GM18868 (cell line): ENCODE results near the gene ST3GAL3.

Source experiments
- ATAC-seq: cut with Tn5 transposase; IDR thresholded peaks from one replicate; pipeline ENCODE4 v1.9.1; 2021; ENCODE audit warnings: mild to moderate bottlenecking, moderate library complexity; ENCODE audit not compliant: unreplicated experiment

The ST3GAL3 gene

GRCh38 chr1:43975249-43975961 is 268.1 kb downstream of the ST3GAL3 start:
- ATAC-seq, result no peak

- ATAC-seq, result no peak
Measured at GRCh38 chr1:43976045-43976444, 268.7 kb downstream of the ST3GAL3 start.

DNA sequence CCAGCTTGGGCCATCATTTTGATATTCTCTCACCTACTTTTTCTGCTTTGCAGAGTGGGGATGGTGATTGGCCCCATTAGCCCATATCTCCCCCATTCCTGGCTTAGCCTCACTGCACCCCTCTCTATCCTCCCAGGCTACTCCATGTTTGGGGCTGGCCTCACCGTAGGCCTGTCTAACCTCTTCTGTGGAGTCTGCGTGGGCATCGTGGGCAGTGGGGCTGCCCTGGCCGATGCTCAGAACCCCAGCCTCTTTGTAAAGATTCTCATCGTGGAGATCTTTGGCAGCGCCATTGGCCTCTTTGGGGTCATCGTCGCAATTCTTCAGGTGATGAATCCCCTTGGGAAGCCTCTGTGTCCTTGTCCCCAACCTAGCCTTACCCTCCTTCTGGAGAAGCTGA is 269.6 kb downstream of the ST3GAL3 start:
- no peak for ATAC-seq

DNA sequence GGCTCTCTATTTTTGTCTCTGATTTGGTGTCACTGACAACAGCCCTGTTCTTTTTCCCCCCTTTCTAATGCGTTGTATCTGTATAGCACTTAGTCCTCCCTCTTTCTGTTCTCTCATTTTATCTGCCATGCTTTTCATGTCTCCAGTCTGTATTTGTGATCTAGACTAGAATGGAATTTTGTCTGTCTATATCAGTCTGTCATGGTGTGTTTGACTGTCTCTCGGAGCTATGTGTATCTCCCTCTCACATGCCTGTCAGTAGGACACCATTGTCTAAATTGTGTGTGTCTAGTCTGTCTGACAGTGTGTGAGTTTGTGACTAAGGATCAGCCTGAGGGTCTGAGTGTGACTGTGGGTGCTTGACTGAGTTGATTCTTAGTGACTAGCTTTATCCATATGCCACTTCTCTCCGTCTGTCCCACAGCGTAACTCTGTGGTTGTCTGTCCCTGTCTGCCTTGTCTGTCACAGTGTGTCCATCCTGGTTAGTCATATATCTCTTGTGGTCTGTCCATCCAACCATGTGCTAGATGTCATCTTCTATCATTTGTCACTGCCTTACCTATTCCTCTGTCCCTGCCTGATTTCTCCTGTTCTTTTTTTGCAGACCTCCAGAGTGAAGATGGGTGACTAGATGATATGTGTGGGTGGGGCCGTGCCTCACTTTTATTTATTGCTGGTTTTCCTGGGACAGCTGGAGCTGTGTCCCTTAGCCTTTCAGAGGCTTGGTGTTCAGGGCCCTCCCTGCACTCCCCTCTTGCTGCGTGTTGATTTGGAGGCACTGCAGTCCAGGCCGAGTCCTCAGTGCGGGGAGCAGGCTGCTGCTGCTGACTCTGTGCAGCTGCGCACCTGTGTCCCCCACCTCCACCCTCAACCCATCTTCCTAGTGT is 270.3 kb downstream of the ST3GAL3 start:
- ATAC-seq, result no peak

DNA sequence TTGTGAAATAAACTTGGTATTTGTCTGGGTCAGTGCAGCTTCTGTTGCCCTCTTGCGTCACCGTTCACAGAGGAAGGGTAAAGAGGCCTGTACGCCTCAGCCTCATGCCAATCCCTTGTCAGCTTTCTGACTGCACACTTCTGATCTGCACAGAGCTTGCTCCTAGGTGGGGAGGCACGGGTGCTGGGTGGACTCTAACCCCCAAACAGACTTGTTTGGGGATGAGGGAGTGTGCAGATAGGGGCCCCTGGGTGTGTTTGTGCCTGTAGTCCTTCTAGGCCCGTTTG is 270.9 kb downstream of the ST3GAL3 start:
- ATAC-seq, result no peak

DNA sequence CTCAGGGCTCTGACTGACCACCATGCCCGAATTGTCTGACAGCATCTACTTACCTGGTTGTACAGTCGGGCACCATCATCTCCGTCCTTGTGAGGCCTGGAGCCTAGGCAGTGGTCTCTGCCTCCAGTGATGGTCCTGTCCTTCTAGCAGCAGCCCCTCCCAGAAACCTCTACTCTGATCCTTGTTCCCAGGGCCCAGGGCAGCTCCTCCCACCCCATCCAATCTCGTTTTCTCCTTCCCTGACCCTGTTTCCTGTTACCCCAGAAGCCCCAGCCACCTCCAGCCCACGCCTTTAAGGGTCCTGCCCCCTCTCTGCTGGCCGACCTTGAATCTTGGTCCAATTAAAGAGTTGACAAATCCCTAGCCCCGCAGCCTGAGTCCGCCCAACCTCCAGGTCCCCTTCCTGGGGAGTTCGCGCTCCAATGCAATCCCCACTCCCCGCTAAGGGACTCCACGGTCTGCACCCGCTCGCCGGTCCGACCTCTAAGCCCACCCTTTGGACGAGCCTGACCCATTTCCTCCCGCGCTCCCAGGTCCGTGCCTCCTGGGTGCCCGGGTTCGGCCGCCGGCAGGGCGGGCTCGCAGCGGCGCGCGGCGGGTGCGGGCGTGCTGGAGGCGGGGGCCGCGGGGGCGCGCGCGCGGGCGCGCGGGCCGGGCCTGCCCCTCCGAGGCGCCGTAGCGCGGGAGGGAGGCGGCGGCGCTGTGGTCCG is 271.4 kb downstream of the ST3GAL3 start, which contains the start of gene B4GALT2:
Gene B4GALT2 (plus strand): TSS at position 660 of the 710 bp plus-strand sequence. CDS start 1,951 bp downstream, outside the sequence.
- ATAC-seq, result no peak

DNA sequence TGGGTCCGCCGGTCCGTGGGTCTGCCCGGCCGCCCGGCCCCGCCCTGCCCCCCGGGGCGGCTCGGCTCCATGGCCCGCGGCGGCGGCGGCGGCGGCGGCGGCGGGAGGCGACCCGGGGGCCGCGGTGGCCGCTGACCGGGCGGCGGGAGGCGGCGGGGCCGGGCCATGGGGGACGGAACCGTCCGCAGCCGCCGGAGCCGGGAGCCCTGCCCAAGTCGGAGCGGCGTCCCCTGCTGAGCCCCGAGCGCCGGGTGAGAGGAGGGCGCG is 271.9 kb downstream of the ST3GAL3 start:
- no peak for ATAC-seq

GRCh38 chr1:43979528-43980254 is 272.4 kb downstream of the ST3GAL3 start:
- ATAC-seq, result no peak

GRCh38 chr1:43980255-43981134 is 273.2 kb downstream of the ST3GAL3 start:
- ATAC-seq, result no peak
